IMR-90 (cell line): Measurements from ENCODE around the gene TF. TPM values are rescaled to one million over a fixed set of nuclear protein-coding genes. Genes with fewer than 3 reads are reported as not detected.

Experiments
- ATAC-seq: fragments of 200-7000 bp; cut with Tn5 transposase; 2 replicates; pipeline ENCODE4 v1.9.1; 2020; ENCODE audit warnings: low read depth, mild to moderate bottlenecking, moderate library complexity
- BruUV-seq: library from RNA; stranded (reverse); fragments of 400-500 nt; replicated peaks from 2 replicates; lab custom pipeline; 2021; lab: Mats Ljungman, UMichigan
- CTCF ChIA-PET: fragments of 300-600 bp; formaldehyde crosslinking; extraction: SDS; loops from one replicate; lab custom pipeline; 2021; ENCODE audit warnings: antibody characterized with exemption; lab: Yijun Ruan, JAX
- POLR2A ChIA-PET: fragments of 300-600 bp; sonication (Branson Sonifier 250); formaldehyde crosslinking; loops from one replicate; lab custom pipeline; 2022; ENCODE audit warnings: antibody characterized with exemption; ENCODE audit not compliant: unreplicated experiment; lab: Charles Lee
- DNase-seq: peaks from one replicate; pipeline ENCODE4 v3.0.0; 2013
- H2AFZ ChIP-seq: replicated peaks from 2 replicates; pipeline ENCODE3; 2013; ENCODE audit warnings: low read length, mild to moderate bottlenecking; ENCODE audit not compliant: poor library complexity
- H2AK5ac ChIP-seq: 2 replicates; pipeline ENCODE4 v1.6.1; 2013; ENCODE audit warnings: low read depth, low read length, inconsistent platforms
- H2AK9ac ChIP-seq: replicated peaks from 2 replicates; pipeline ENCODE3; 2013; ENCODE audit warnings: mild to moderate bottlenecking, low read depth, low read length, moderate library complexity; ENCODE audit not compliant: poor library complexity
- H2BK120ac ChIP-seq: 2 replicates; pipeline ENCODE4 v1.6.1; 2013; ENCODE audit warnings: low read depth, low read length, inconsistent platforms
- H2BK15ac ChIP-seq: 3 replicates; pipeline ENCODE4 v1.6.1; 2013; ENCODE audit warnings: low read depth, low read length, inconsistent platforms
- H2BK20ac ChIP-seq: 2 replicates; pipeline ENCODE4 v1.6.1; 2013; ENCODE audit warnings: low read depth, mild to moderate bottlenecking, inconsistent platforms, low read length, moderate library complexity
- H2BK5ac ChIP-seq: 2 replicates; pipeline ENCODE4 v1.6.1; 2013; ENCODE audit warnings: mild to moderate bottlenecking, low read depth, low read length, inconsistent platforms; ENCODE audit not compliant: poor library complexity, severe bottlenecking
- H3K14ac ChIP-seq: replicated peaks from 2 replicates; pipeline ENCODE4 v1.6.1; 2013; ENCODE audit warnings: low read depth, low read length, inconsistent platforms
- H3K18ac ChIP-seq: 2 replicates; pipeline ENCODE4 v1.6.1; 2013; ENCODE audit warnings: low read depth, low read length, control low read depth
- H3K23ac ChIP-seq: 2 replicates; pipeline ENCODE4 v1.6.1; 2013; ENCODE audit warnings: low read depth, low read length, inconsistent platforms
- H3K27ac ChIP-seq: 2 replicates; pipeline ENCODE4 v1.5.1; 2013; ENCODE audit warnings: mild to moderate bottlenecking, control low read depth, low read length; ENCODE audit not compliant: insufficient read depth
- H3K27me3 ChIP-seq: 2 replicates; pipeline ENCODE4 v1.6.1; 2013; ENCODE audit warnings: low read length; ENCODE audit not compliant: control insufficient read depth, insufficient read depth
- H3K36me3 ChIP-seq: 2 replicates; pipeline ENCODE4 v1.6.1; 2013; ENCODE audit warnings: low read length, mixed read lengths; ENCODE audit not compliant: control insufficient read depth, insufficient read depth
- H3K4ac ChIP-seq: 2 replicates; pipeline ENCODE4 v1.6.1; 2013; ENCODE audit warnings: low read depth, low read length, inconsistent platforms
- H3K4me1 ChIP-seq: 2 replicates; pipeline ENCODE4 v1.6.1; 2013; ENCODE audit warnings: low read length, mixed read lengths; ENCODE audit not compliant: control insufficient read depth, insufficient read depth
- H3K4me2 ChIP-seq: 2 replicates; pipeline ENCODE4 v1.6.1; 2013; ENCODE audit warnings: low read depth, mild to moderate bottlenecking, control low read depth, low read length, moderate library complexity
- H3K4me3 ChIP-seq: 2 replicates; pipeline ENCODE4 v1.5.1; 2013; ENCODE audit warnings: low read depth, mild to moderate bottlenecking, control low read depth, low read length, moderate library complexity; ENCODE audit not compliant: insufficient read depth
- H3K56ac ChIP-seq: 2 replicates; pipeline ENCODE4 v1.6.1; 2013; ENCODE audit warnings: low read length, inconsistent platforms; ENCODE audit not compliant: insufficient read depth; ENCODE audit errors: extremely low read depth
- H3K79me1 ChIP-seq, 2 experiments: 2 replicates each; pipeline ENCODE4 v1.6.1; 2013; ENCODE audit warnings: low read length in 2 of 2, inconsistent platforms in 1 of 2, low read depth in 1 of 2
- H3K9ac ChIP-seq: 2 replicates; pipeline ENCODE4 v1.6.1; 2013; ENCODE audit warnings: low read depth, low read length, control low read depth
- H3K9me1 ChIP-seq: 2 replicates; pipeline ENCODE4 v1.6.1; 2013; ENCODE audit warnings: low read length, inconsistent platforms; ENCODE audit not compliant: insufficient read depth
- H3K9me3 ChIP-seq: 2 replicates; pipeline ENCODE4 v1.6.1; 2013; ENCODE audit warnings: low read length; ENCODE audit not compliant: control insufficient read depth, insufficient read depth
- H4K20me1 ChIP-seq: 2 replicates; pipeline ENCODE4 v1.6.1; 2013; ENCODE audit warnings: low read length, inconsistent platforms; ENCODE audit not compliant: insufficient read depth
- H4K5ac ChIP-seq: 2 replicates; pipeline ENCODE4 v1.6.1; 2013; ENCODE audit warnings: mild to moderate bottlenecking, low read depth, low read length, control low read depth
- H4K8ac ChIP-seq, 2 experiments: 2 replicates each; pipeline ENCODE4 v1.6.1; 2013; ENCODE audit warnings: low read depth in 2 of 2, low read length in 2 of 2, control low read depth in 1 of 2, inconsistent platforms in 1 of 2
- H4K91ac ChIP-seq: 2 replicates; pipeline ENCODE4 v1.6.1; 2013; ENCODE audit warnings: low read depth, low read length, inconsistent platforms; ENCODE audit not compliant: insufficient read depth
- BHLHE40 ChIP-seq: fragments of 150-350 bp; IDR thresholded peaks from 2 replicates; pipeline ENCODE4 v1.6.1; 2016; ENCODE audit warnings: mild to moderate bottlenecking, low read depth, low read length
- FOS ChIP-seq: fragments of 150-350 bp; IDR thresholded peaks from 2 replicates; pipeline ENCODE4 v1.6.1; 2016; ENCODE audit warnings: low read depth, low read length
- MAFK ChIP-seq: IDR thresholded peaks from 2 replicates; pipeline ENCODE4 v1.6.1; 2012; ENCODE audit warnings: low read depth, low read length, improper control_type of control experiment
- RAD21 ChIP-seq: IDR thresholded peaks from 2 replicates; pipeline ENCODE4 v1.6.1; 2012; ENCODE audit warnings: low read length, improper control_type of control experiment
- RFX5 ChIP-seq: IDR thresholded peaks from 2 replicates; pipeline ENCODE4 v1.8.0; 2012; ENCODE audit warnings: low read depth, mild to moderate bottlenecking, low read length, moderate library complexity
- SMC3 ChIP-seq: fragments of 150-350 bp; IDR thresholded peaks from 2 replicates; pipeline ENCODE4 v1.6.1; 2016; ENCODE audit warnings: low read depth, mild to moderate bottlenecking, antibody characterized with exemption, low read length, moderate library complexity
- WGBS, 2 experiments: methylation state at CpG; one replicate each; pipeline versions ENCODE4 v1.1.5 to v1.1.7; 2013; ENCODE audit warnings: missing lambda C conversion rate in 2 of 2; ENCODE audit not compliant: insufficient read length in 1 of 2; ENCODE audit errors: extremely low coverage in 2 of 2; 5-methylcytosine and 5-hydroxymethylcytosine counted together
- dilution Hi-C: fragments of 300-500 bp; cut with HindIII; formaldehyde crosslinking; loops from one replicate; pipeline ENCODE4 v1.14.3; 2018; ENCODE audit warnings: low sequenced_read_pairs; ENCODE audit not compliant: unreplicated experiment
- in situ Hi-C: fragments of 300-500 bp; cut with MboI; formaldehyde crosslinking; loops from 3 replicates; pipeline ENCODE4 v1.14.3; 2019; ENCODE audit warnings: low sequenced_read_pairs, inconsistent platforms, mixed read lengths
- intact Hi-C: fragments of 100-400 bp; cut with micrococcal nuclease; formaldehyde crosslinking; loops from 2 replicates; pipeline ENCODE4 v1.10.0; 2022
- polyA plus RNA-seq, 3 experiments: library from polyadenylated mRNA; depleted of rRNA; stranded (reverse); fragments of >200 nt; gene quantifications; 2 replicates each; pipeline ENCODE4 v1.2.3, GENCODE V29; 2012; ENCODE audit warnings: low replicate concordance in 1 of 3
- total RNA-seq: library from RNA; depleted of rRNA; stranded (reverse); fragments of >200 nt; gene quantifications from 2 replicates; pipeline ENCODE4 v1.2.3, GENCODE V29; 2012
- TF ChIP-seq, protein P1 (sequence below): fragments of 150-350 bp; IDR thresholded peaks from 2 replicates; pipeline ENCODE4 v1.6.1; 2017; ENCODE audit warnings: mild to moderate bottlenecking, antibody characterized with exemption, low read length, low read depth

TF gene
- total and polyA plus RNA-seq, 2 of the 4 experiments (the other 2 are of a cell fraction): 0.07 TPM; not detected in 1

DNA sequence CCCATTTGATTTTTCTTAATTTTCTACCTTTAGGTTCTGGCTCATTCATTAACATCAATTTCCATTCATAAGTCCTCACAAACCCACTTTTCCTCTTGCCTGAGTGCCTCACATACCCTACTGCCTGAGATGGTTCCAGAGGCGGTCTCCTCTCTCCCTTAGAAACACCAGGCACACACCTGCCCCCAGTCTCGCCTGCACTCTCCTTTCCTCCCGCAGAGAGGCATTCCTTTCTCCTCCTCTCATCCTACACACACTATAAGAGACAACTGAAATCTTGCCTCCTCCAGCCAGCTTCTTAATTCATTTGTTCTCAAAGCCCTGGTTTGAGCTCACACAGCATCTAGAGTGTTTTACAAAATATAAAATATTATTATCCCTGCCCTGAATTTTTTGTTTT, 27.5 kb downstream of the TF start:
- H3K9ac ChIP-seq: no peak overlapping the region
- no peaks in the 10 kb centered on the region for H3K9me1 ChIP-seq
- H3K23ac ChIP-seq: no peak overlapping the region
- no peak overlapping the region for H3K27ac ChIP-seq
- no peak overlapping the region for H2AK5ac ChIP-seq
- H2AK9ac ChIP-seq: no peak overlapping the region
- POLR2A ChIA-PET: no interaction called here
- WGBS, 2 experiments: no CpG with 5 or more reads among the region's 3 CpGs
- intact Hi-C loops: no loop called here
- dilution Hi-C loops: no loop called here
- no peak for ATAC-seq
- H3K9me3 ChIP-seq: no peaks in the 10 kb centered on the region
- no peaks in the 10 kb centered on the region for H3K79me1 ChIP-seq
- H2BK120ac ChIP-seq: no peak overlapping the region
- H3K18ac ChIP-seq: no peak overlapping the region
- BruUV-seq: no TSS peak
- no peak overlapping the region for H3K14ac ChIP-seq
- no peak for DNase-seq
- no peaks in the 10 kb centered on the region for H4K20me1 ChIP-seq
- TF ChIP-seq MAFK (no peak), FOS (no peak), SMC3 (no peak), RFX5 (no peak), RAD21 (no peak), BHLHE40 (no peak)
- TF ChIP-seq, protein P1, sequence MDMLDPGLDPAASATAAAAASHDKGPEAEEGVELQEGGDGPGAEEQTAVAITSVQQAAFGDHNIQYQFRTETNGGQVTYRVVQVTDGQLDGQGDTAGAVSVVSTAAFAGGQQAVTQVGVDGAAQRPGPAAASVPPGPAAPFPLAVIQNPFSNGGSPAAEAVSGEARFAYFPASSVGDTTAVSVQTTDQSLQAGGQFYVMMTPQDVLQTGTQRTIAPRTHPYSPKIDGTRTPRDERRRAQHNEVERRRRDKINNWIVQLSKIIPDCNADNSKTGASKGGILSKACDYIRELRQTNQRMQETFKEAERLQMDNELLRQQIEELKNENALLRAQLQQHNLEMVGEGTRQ: no peak
- no peak overlapping the region for H3K56ac ChIP-seq
- no peak overlapping the region for H3K4ac ChIP-seq
- H4K8ac ChIP-seq: no peak overlapping the region
- H3K27me3 ChIP-seq: peaks cover 5% of the 10 kb centered on the region; the same call in 1 of the 2 replicates
- no peak overlapping the region for H4K5ac ChIP-seq
- H3K4me2 ChIP-seq: no peak overlapping the region
- no peak overlapping the region for H2BK20ac ChIP-seq
- no peak overlapping the region for H4K91ac ChIP-seq
- H3K4me1 ChIP-seq: no peaks in the 10 kb centered on the region
- H3K36me3 ChIP-seq: no peaks in the 10 kb centered on the region
- H2BK15ac ChIP-seq: no peak overlapping the region
- no peak overlapping the region for H2BK5ac ChIP-seq
- in situ Hi-C loops: no loop called here
- no peak overlapping the region for H3K4me3 ChIP-seq
- CTCF ChIA-PET: interaction anchor here (0.6 kb wide), 1 partner anchor 636 kb away, joined by 6 read pairs; no protein-coding TSS in a partner anchor
- H2AFZ ChIP-seq: no peak overlapping the region
